SJSA1 (cell line): ENCODE results near the gene RGS4. TPM values are rescaled to one million over a fixed set of nuclear protein-coding genes. Genes with fewer than 3 reads are reported as not detected.

ENCODE experiments used
- DNase-seq, 2 experiments: peaks; one replicate each; pipeline ENCODE4 v3.0.0-alpha.2; 2015 to 2020; ENCODE audit warnings: low spot score in 2 of 2, low read depth in 1 of 2
- H3K27ac ChIP-seq: fragments of 250-450 bp; sonication (Bioruptor Pico); 2 replicates; pipeline ENCODE4 v1.5.1; 2020; ENCODE audit warnings: mild to moderate bottlenecking, moderate library complexity
- H3K27me3 ChIP-seq: fragments of 250-450 bp; sonication (Bioruptor Pico); replicated peaks from 2 replicates; pipeline ENCODE4 v1.5.1; 2020; ENCODE audit warnings: mild to moderate bottlenecking, moderate library complexity
- H3K36me3 ChIP-seq: fragments of 250-450 bp; sonication (Bioruptor Pico); 2 replicates; pipeline ENCODE4 v1.5.1; 2020; ENCODE audit warnings: mild to moderate bottlenecking
- H3K4me1 ChIP-seq: fragments of 250-450 bp; sonication (Bioruptor Pico); replicated peaks from 2 replicates; pipeline ENCODE4 v1.6.1; 2021; ENCODE audit warnings: mild to moderate bottlenecking
- H3K4me3 ChIP-seq: fragments of 250-450 bp; sonication (Bioruptor Pico); 2 replicates; pipeline ENCODE4 v1.5.1; 2020; ENCODE audit warnings: mild to moderate bottlenecking
- H3K9me3 ChIP-seq: fragments of 250-450 bp; sonication (Bioruptor Pico); replicated peaks from 2 replicates; pipeline ENCODE4 v1.5.1; 2020; ENCODE audit warnings: mild to moderate bottlenecking
- total RNA-seq: library from RNA; depleted of rRNA; stranded (reverse); fragments of >200 nt; shearing (Covaris generic); gene quantifications from 2 replicates; pipeline ENCODE4 v1.2.3, GENCODE V29; 2014; rRNA removed

The RGS4 gene
- total RNA-seq, 1 experiment from 2014 or later = 5.4 TPM

- no peak for DNase-seq
- Histone ChIP-seq H3K4me1 (0 out of 2 replicates have a peak, but pooled peaks cover 3% of the 10 kb centered on the region), H3K4me3 (no peak overlapping the region), H3K9me3 (no peaks in the 10 kb centered on the region), H3K27me3 (no peaks in the 10 kb centered on the region; the same call in 1 of the 2 replicates), H3K27ac (no peak overlapping the region), H3K36me3 (no peaks in the 10 kb centered on the region)
Measured at GRCh38 chr1:163094589-163094988, 25.4 kb downstream of the RGS4 start.

- Histone ChIP-seq H3K4me3 (no peak overlapping the region), H3K4me1 (0 out of 2 replicates have a peak, but pooled peaks cover 3% of the 10 kb centered on the region), H3K36me3 (no peaks in the 10 kb centered on the region), H3K27me3 (no peaks in the 10 kb centered on the region; the same call in 1 of the 2 replicates), H3K27ac (no peak overlapping the region), H3K9me3 (no peaks in the 10 kb centered on the region)
- no peak for DNase-seq
Measured at GRCh38 chr1:163095213-163095612, 26.1 kb downstream of the RGS4 start.

- H3K9me3 ChIP-seq = no peaks in the 10 kb centered on the region
- no peaks in the 10 kb centered on the region for H3K4me1 ChIP-seq
- H3K36me3 ChIP-seq = no peaks in the 10 kb centered on the region
- no peak overlapping the region for H3K27ac ChIP-seq
- DNase-seq = no peak
- no peak overlapping the region for H3K4me3 ChIP-seq
- H3K27me3 ChIP-seq = 0 out of 2 replicates have a peak, but pooled peaks cover 3% of the 10 kb centered on the region
Measured at GRCh38 chr1:163102590-163102989, 33.4 kb downstream of the RGS4 start.

- no peak for DNase-seq
- no peak overlapping the region for H3K27ac ChIP-seq
- no peak overlapping the region for H3K4me3 ChIP-seq
Measured at GRCh38 chr1:163104385-163105099, 35.4 kb downstream of the RGS4 start.

GRCh38 chr1:163106364-163106987 lies 37.3 kb downstream of the RGS4 start:
- H3K27ac ChIP-seq = no peak overlapping the region
- 0 out of 2 replicates have a peak, but pooled peaks cover 3% of the 10 kb centered on the region for H3K27me3 ChIP-seq
- DNase-seq = no peak
- H3K4me1 ChIP-seq = no peaks in the 10 kb centered on the region
- no peaks in the 10 kb centered on the region for H3K36me3 ChIP-seq
- no peak overlapping the region for H3K4me3 ChIP-seq
- H3K9me3 ChIP-seq = no peaks in the 10 kb centered on the region

More at GRCh38 chr1:163104385-163105099, 35.4 kb downstream of the RGS4 start:
- no peaks in the 10 kb centered on the region for H3K36me3 ChIP-seq
- H3K4me1 ChIP-seq = no peaks in the 10 kb centered on the region
- no peaks in the 10 kb centered on the region for H3K9me3 ChIP-seq
- H3K27me3 ChIP-seq = 0 out of 2 replicates have a peak, but pooled peaks cover 3% of the 10 kb centered on the region

- Histone ChIP-seq H3K4me3 (no peak overlapping the region), H3K27ac (no peak overlapping the region), H3K9me3 (no peaks in the 10 kb centered on the region), H3K4me1 (no peaks in the 10 kb centered on the region), H3K36me3 (no peaks in the 10 kb centered on the region), H3K27me3 (0 out of 2 replicates have a peak, but pooled peaks cover 3% of the 10 kb centered on the region)
- no peak for DNase-seq
Measured at GRCh38 chr1:163107655-163108054, 38.5 kb downstream of the RGS4 start.

- Histone ChIP-seq H3K9me3 (no peaks in the 10 kb centered on the region), H3K27me3 (no peaks in the 10 kb centered on the region), H3K4me1 (no peaks in the 10 kb centered on the region), H3K27ac (no peak overlapping the region), H3K4me3 (no peak overlapping the region), H3K36me3 (no peaks in the 10 kb centered on the region)
- no peak for DNase-seq
Measured at GRCh38 chr1:163115887-163116286, 46.7 kb downstream of the RGS4 start.

- no peaks in the 10 kb centered on the region for H3K36me3 ChIP-seq
- no peaks in the 10 kb centered on the region for H3K27me3 ChIP-seq
- no peak overlapping the region for H3K27ac ChIP-seq
- DNase-seq = no peak
- no peaks in the 10 kb centered on the region for H3K9me3 ChIP-seq
- H3K4me1 ChIP-seq = no peaks in the 10 kb centered on the region
- H3K4me3 ChIP-seq = no peak overlapping the region
Measured at GRCh38 chr1:163119707-163120106, 50.5 kb downstream of the RGS4 start.

GRCh38 chr1:163120372-163120771 lies 51.2 kb downstream of the RGS4 start:
- Histone ChIP-seq H3K36me3 (no peaks in the 10 kb centered on the region), H3K27me3 (no peaks in the 10 kb centered on the region), H3K4me1 (no peaks in the 10 kb centered on the region), H3K4me3 (no peak overlapping the region), H3K9me3 (no peaks in the 10 kb centered on the region), H3K27ac (no peak overlapping the region)
- DNase-seq = no peak

- no peak overlapping the region for H3K4me3 ChIP-seq
- no peak overlapping the region for H3K27ac ChIP-seq
- H3K9me3 ChIP-seq = no peaks in the 10 kb centered on the region
- no peaks in the 10 kb centered on the region for H3K4me1 ChIP-seq
- DNase-seq = no peak
- H3K36me3 ChIP-seq = no peaks in the 10 kb centered on the region
- H3K27me3 ChIP-seq = no peaks in the 10 kb centered on the region
Measured at GRCh38 chr1:163124812-163125211, 55.7 kb downstream of the RGS4 start.

Other genes starting within 250 kb of the RGS4 start
- 2.8 and 5.5 TPM in 2 replicates for gene CCDC190, start 208.2 kb upstream of the RGS4 start, total RNA-seq
- 1.9 and 7.8 TPM in 2 replicates for gene RGS5, start 133.6 kb downstream of the RGS4 start, total RNA-seq